ENCODE results near the gene PSMB2.

Gene PSMB2

DNA sequence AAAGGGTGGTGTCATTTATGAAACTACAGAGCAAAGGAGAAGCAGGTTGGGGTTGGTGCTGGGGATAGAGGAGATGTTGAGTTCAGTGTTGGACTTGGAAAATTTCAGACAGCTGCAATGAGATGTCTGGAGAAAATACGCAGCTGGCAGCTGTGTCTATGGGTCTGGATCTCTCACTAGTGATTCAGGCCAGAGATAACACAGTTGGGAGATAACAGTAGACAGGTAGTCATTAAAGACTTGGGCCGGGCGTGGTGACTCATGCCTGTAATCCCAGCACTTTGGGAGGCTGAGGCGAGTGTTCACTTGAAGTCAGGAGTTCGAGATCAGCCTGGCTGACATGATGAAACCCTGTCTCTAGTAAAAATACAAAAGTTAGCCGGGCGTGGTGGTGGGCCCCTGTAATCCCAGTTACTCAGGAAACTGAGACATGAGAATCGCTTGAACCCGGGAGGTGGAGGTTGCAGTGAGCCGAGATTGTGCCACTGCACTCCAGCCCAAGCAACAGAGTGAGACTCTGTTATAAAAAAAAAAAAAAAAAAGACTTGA is 70.7 kb downstream of the PSMB2 start:
- DNase-seq: peak; percentile 1

DNA sequence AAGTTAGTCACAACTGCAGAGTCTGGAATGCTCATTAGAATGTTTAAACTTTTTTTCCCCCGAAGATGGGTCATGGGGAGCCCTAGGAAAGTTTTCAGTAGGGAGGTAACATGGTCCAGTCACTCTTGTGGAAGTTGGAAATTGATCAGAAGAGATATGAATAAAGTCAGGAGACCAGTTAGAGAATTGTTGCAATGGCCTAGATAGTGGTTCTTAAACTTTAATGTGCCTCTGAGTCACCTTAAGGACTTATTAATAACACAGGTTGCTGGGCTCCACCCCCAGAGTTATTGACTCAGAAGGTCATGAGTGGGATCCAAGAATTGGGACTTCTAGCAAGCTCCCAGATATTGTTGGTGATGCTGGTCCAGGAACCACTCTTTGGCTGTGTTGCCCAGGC is 71.4 kb downstream of the PSMB2 start:
- DNase-seq: peak; percentile 2

DNA sequence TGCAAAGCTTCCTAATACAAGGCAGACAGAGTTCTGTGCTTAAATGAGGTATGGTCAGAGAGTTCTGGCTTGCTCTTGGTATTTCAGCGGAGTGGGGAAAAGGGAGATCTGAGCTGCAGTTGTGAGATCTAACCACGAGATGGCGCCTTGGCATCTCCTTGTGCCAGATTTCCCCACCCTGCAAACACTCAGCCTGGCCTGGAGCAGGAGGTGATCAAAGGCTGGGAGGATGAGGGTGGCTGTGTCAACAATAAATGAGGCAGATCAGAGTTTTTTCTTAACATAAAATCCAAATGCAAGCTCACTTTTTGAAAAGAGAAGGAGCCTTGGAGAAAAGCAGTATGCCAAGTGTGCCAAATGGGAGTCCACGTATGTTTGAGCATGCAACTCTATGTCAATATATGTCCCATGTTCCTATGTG is 72.3 kb downstream of the PSMB2 start:
- peak; percentile 74 for DNase-seq

DNA sequence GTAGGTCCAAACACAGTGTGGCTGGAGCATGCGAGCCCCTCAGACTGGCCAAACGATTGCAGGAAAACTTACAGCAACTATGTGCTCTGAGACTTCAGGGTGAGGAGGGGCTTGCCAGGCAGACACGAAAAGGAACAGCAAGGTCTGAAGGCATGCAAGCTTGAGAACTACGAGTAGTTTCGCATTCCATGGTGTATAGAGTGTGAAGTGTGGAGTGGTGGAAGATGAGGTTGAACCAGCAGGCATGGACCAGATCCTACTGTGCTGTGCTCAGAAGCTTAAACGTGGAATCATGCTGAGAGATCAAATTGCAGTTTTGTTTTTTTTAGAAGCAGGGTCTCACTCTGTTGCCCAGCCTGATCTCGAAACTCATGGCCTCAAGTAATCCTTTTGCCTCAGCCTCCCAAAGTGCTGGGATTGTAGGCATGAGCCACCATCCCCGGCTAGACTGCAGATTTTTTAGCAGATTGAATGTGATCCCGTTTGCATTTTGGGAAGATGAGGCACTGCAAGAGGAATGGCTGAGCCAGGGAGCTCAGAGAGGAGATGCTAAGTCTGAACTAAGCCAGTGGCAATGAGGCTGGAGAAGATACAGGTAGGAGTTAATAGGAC is 73.3 kb downstream of the PSMB2 start:
- no peak for DNase-seq

DNA sequence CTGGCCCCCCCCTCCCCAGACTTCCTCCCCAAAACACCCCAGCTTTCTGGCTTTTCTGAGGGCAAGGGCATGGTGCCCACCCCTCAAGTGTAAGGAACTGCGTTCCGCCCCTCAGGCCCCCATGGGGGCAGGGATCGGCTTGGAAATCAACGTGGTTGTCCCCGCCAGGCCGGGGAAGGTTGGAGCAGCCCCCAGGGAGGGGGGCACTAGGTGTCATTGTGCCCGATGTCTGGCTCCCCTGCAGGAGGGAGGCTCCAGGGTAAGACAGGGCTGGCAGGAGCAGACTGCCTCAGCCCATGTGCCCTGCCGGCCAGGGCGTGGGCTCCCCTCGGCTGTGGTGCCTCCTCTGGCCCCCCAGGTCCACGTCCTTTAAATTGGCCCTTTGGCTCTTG is 75.6 kb downstream of the PSMB2 start:
- DNase-seq: no peak

DNA sequence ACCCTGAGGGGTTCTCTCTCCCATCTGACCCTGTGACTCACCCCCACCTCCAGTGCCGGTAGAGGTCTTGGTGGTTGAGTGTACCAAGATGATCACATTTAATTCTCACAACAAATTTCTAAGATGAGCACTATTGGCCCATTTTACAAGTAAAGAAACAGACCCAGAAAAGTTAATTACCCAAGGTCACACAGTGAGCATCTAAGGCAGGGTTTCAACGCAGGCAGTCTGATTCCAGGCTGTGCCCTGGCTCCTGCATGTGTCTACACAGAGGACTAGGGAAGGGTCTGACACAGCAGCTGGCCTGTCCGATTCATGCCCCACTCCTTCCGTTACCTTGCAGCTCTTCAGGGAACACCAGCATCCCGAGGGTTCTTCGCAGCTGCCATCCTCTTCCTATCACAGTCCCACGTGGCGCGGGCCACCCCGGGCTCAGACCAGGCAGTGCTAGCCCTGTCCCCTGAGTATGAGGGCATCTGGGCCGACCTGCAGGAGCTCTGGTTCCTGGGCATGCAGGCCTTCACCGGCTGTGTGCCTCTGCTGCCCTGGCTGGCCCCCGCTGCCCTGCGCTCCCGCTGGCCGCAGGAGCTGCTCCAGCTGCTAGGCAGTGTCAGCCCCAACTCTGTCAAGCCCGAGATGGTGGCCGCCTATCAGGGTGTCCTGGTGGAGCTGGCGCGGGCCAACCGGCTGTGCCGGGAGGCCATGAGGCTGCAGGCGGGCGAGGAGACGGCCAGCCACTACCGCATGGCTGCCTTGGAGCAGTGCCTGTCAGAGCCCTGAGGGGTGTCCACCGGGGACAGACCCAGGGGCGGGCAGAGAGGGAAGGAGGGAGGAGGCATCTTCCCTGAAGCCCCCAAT is 76.2 kb downstream of the PSMB2 start:
- DNase-seq: no peak

DNA sequence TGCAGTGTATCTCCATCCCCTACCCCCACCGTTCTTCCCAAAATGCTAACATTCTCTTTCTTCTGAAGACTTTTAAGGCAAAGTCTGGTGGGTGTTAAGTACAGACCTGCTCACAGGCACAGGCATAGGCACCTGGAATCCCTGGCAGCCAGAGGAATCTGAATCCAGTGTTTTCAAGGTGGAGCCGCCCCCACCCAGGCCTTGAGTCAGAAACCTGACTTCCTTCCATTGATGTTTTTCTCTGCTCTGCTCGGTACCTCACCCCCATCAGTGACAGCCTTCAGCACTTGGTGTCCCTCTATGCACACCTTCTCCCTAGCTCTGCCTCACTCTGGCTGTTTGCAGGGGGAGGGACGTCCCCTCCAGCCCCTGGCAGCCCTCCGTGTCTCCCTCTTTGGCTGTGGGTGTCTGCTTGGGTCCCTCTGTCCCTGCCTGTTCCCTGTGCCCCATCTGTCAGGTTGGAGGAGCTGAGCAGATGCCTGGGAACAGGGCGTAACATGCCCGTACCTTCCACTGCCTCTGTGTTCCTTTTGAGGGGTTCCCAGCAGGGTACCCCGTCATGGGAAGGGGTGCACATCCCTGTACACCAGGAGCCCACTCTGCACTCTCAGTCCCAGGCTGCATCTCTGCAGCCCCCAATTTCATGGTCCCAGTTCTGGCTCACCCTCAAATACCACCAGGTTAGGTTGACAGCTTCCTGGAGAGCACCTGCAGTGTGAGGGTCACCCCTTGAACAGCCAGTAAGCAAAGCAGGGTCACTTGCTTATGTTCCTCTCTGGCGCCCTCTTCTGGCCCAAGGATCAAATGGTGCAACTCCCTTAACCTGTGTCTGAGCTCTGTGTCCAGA is 77.1 kb downstream of the PSMB2 start:
- DNase-seq: peak; percentile 87

DNA sequence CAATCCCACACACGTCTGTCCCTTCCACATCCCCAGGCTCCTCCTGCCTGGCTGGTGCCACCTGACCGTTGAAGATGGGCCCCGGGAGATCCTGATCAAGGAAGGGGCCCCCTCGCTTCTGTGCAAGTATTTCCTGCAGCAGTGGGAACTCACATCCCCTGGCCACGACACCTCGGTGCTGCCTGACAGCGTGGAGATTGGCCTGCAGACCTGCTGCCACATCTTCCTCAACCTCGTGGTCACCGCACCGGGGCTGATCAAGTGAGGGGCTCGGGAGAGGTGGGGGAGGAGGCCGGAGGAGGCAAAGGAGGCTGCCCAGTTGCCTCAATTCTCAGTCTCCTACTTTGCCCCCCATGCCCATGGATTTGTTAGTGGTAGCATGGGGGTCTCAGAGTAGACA is 78.2 kb downstream of the PSMB2 start:
- no peak for DNase-seq

DNA sequence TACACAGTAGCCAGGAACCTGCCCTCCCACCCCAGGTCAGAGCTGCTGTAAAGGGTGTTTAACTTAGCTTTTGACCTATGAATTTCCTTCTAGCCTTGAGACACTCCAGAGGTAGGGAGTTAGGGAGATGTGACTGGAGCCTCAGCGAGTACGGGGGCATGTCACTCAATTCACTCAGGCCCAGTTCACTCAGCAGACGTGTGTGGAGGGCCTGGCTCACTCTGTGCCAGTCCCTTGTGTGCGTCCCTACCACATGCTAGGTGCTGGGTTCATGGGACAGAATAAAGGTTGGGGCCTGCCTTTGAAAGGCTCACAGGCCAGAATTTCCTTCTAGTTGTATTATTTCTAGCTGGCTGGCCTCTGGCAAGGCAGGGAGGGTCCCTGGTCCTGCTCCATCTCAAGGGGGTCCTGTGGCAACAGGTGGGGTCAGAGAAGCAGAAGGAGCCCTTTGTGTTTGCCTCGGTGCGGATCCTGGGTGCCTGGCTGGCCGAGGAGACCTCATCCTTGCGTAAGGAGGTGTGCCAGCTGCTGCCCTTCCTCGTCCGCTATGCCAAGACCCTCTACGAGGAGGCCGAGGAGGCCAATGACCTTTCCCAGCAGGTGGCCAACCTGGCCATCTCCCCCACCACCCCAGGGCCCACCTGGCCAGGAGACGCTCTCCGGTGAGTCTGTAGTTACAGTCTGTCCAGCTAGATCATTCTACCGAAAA is 79.2 kb downstream of the PSMB2 start:
- no peak for DNase-seq

DNA sequence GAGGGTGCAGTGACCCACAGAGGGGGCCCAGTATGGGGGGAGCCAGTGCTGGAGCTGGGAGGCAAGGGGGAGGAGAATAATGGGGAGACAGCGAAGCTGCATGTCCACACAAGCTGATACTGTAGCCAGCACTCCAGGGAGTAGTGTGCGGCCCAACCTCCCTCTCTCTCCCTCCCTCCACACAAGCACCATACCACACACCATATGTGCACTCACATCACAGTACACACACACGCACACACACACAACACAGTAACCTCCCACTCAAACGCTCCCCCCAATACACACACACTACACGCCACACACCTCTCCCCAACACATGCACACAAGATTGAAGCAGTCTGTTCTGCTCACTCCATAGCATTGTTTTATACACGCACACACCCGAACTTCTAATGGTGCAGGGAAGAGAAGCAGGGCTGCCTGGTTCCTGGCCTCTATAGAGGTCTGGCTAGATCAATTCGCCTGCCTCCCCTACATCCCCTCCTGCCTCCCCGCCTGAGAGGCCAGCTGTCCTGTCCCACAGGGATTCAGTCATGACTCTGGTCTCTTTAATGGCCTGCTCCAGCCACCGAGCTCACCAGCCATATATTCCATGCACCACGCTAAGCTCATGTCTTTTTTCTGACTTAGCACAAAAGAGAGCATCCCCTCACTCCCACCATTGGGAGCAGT is 79.9 kb downstream of the PSMB2 start:
- DNase-seq: no peak

DNA sequence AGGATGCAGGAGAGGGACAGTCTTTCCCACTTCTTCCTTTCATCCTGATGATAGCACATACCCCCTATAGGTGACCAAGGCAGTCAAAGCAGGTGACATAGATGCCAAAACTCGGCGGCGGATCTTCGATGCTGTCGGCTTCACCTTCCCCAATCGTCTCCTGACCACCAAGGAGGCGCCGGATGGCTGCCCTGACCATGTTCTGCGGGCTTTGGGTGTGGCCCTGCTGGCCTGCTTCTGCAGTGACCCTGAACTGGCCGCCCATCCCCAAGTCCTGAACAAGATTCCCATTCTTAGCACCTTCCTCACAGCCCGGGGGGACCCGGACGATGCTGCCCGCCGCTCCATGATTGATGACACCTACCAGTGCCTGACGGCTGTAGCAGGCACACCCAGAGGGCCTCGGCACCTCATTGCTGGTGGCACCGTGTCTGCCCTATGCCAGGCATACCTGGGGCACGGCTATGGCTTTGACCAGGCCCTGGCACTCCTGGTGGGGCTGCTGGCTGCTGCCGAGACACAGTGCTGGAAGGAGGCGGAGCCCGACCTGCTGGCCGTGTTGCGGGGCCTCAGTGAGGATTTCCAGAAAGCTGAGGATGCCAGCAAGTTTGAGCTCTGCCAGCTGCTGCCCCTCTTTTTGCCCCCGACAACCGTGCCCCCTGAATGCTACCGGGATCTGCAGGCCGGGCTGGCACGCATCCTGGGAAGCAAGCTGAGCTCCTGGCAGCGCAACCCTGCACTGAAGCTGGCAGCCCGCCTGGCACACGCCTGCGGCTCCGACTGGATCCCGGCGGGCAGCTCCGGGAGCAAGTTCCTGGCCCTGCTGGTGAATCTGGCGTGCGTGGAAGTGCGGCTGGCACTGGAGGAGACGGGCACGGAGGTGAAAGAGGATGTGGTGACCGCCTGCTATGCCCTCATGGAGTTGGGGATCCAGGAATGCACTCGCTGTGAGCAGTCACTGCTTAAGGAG is 80.8 kb downstream of the PSMB2 start:
- DNase-seq: no peak

DNA sequence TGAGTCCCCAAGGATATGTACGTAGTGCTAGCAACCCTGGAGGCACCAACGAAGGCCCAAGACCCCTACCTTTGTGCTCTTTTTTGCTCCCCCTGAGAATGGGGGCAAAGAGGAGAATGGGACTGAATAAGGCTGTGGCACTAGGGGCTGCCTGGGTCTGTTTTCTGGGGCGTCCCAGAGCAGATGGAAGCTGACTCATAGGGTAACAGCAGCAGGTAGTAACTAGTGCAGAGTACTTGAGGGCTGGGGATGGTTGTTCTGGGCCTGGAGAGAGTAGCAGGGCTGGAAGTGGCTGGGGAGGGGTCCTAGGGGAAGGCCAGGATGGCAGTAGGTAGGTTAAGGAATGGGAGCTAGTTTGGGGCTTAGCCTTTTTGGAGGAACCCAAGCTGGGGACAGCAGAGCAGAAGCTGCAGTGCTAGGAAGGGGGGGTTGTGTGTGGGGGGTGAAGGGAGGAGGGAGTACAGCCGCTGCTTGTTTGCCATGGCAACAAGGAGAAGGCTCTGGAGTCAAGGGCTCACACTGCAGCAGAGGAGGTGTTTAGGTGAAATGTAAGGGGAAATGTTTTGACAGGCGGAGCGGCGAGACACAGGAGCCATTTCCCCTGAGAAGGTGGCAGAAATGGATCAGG is 81.9 kb downstream of the PSMB2 start:
- DNase-seq: no peak

DNA sequence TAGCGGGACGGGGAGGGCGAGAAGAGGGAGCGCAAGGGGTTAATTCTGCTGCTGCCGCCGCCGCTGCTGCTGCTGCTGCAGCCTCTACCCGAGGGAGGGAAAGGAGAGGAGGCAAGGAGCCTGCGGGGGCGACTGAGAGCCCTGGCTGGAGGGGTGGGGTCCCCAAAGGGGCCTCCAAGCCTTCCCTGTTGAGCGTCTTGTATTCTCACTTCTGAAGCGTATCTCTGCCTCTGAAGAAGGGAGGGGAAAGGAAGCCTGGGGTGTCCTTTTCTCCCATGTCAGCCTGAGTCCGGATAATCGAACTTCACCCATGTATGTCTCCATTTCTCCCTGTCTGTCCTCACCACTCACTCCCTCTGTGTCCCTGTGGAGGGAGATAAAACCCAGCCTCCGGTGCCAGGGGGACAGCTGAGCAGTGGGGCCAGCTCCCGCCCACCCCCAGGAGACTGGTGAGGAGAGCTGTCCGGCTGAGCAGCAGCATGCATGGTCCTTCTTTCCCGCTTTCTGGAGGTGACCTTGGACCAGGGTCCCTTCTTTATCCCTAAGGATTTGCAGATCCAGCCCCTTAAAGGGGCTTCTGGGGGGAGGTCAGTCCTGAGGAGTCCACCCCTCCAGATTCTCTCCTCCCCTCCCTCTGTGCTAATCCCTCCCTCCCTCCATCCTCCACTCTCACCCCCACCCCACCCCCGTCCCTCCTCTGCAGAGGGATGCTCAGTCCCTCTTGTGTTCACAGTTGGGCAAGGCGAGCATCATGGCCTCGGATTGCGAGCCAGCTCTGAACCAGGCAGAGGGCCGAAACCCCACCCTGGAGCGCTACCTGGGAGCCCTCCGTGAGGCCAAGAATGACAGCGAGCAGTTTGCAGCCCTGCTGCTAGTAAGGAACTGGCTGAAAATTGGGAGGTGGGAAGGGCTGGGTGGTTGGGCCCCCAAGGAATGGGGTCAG is 82.7 kb downstream of the PSMB2 start:
- DNase-seq: peak; percentile 31

DNA sequence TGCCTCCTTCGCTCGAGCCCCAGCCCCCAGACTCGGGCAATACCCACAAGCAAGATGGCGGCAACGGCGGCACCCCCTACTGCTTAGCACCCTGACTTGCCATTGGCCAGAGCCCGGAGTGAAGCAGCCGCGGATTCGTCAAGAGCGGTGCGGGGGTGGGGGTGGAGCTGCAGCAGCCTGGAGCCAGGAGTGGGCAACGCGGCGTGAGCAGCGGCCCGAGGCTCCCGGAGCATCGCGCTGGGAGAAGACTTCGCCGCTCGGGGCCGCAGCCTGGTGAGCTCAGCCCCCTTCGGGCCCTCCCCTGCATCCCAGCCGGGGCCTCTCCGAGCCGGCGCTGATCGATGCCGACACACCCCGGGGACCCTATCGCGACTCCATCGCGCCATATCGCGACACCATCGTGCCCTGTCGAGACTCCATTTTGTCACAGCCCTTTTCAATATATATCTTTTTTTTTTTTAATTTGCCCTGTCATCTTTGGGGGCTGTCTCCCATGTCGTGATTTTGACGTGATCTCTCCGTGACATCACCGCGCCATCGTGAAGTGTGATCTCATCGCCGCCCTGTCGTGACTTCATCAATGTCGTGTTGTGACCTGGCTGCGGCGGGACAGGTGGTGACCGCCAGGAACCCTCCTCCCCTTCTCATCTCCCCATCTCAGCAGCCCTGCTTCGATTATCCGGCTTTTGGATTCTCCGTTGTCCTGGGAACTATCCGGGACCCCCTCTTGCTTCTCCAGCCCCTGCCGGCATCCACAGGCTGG is 83.5 kb downstream of the PSMB2 start, which contains the start of gene NCDN:
Gene NCDN (plus strand): TSS at position 189 of the 763 bp plus-strand sequence. CDS start 392 bp downstream, at position 581.
- peak; percentile 98 for DNase-seq

DNA sequence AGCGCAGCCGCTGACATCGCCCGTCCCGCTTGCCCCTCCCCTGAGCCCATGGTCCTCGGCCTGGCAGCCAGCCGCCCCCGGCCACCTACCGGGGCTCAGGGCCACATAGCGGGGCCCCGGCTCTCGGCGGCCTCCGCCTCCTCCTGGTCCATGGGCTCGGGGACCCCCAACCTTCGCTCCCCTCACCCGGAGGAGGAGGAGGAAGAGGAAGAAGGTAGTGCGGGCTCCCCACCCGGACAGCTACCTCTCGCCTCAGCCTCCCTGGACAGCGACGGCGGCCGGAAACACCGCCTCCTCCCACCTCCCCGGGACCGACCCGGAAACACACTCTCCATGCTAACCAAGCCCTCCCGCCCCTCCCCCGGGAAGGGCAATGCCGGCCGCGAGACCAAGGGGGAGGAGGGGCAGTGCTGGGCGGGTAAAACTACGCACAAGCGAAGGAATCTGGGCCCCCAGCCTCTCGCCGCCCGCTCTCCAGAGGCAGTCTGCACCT is 84.2 kb downstream of the PSMB2 start, which contains the start of gene KIAA0319L:
Gene KIAA0319L (minus strand): TSS at position 286 of the 493 bp plus-strand sequence. CDS start 2,912 bp downstream, outside the sequence.
- DNase-seq: peak; percentile 90

DNA sequence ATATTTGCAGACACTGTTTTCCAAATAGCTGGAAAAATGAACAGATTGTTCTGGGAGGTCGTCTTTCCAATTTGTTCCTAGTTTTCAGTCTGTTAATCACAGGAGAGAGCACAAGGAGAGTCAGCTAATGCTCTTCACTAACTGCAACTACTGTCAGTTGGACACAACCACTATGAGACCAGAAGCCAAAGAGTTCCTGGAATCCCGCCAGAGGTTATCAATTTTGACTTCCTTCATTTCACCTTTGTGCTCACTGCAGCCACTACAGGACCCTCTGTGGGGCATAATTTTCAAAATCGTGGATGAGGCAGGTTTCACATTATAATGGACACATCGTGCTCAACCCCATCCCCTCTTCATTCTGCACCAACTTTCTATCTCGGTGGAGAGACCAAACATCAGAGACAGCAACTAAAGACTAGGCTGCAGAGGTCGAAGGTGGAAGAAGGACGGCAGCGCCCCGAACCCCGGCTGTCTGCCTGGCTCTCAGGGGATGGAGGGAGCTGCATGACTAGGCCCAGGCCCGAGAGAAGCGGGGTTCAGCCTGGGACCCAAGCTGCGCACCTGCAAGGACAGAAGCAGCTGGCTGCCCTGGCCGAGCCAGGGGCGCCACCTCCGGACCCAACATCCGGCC is 84.7 kb downstream of the PSMB2 start:
- peak; percentile 63 for DNase-seq

Data from RPMI8226 (cell line).